GM19025 (cell line): ENCODE results near the gene CSKMT.
"Not testable (repeated sequence)": the region's sequence is repeated elsewhere in the genome, so short reads cannot be mapped to it uniquely, and the experiment has no call there.

Experiments used
- ATAC-seq: cut with Tn5 transposase; IDR thresholded peaks from one replicate; pipeline ENCODE4 v1.9.1; 2021; ENCODE audit warnings: mild to moderate bottlenecking, low read depth, moderate library complexity; ENCODE audit not compliant: unreplicated experiment

CSKMT gene

GRCh38 chr11:62682518-62682917 is 17.4 kb downstream of the CSKMT start:
- ATAC-seq = no peak

- no peak for ATAC-seq
These were observed 22.6 kb downstream of the CSKMT start for GRCh38 chr11:62687508-62688396.

GRCh38 chr11:62688491-62688890 is 23.4 kb downstream of the CSKMT start:
- ATAC-seq = no peak

- ATAC-seq = no peak
These were observed 24.5 kb downstream of the CSKMT start, which contains the start of gene LRRN4CL for GRCh38 chr11:62689421-62690183. Gene LRRN4CL (minus strand): TSS chr11:62689530. CDS start chr11:62688508, 1,022 bp downstream.

GRCh38 chr11:62693624-62694023 is 28.5 kb downstream of the CSKMT start:
- ATAC-seq = not testable (repeated sequence)

GRCh38 chr11:62694455-62695167 is 29.5 kb downstream of the CSKMT start:
- no peak for ATAC-seq

- ATAC-seq = no peak
These were observed 37.1 kb downstream of the CSKMT start for GRCh38 chr11:62702246-62702645.

- not testable (repeated sequence) for ATAC-seq
These were observed 38.8 kb downstream of the CSKMT start for GRCh38 chr11:62703921-62704320.

- no peak for ATAC-seq
These were observed 40.3 kb downstream of the CSKMT start for GRCh38 chr11:62705413-62705812.

- peak; percentile 53 for ATAC-seq
These were observed 41.1 kb downstream of the CSKMT start for GRCh38 chr11:62705880-62706849.

GRCh38 chr11:62706850-62707247 is 41.7 kb downstream of the CSKMT start:
- no peak for ATAC-seq

- no peak for ATAC-seq
These were observed 42.3 kb downstream of the CSKMT start, which contains the start of the genes BSCL2 and GNG3 for GRCh38 chr11:62707277-62707861. Gene BSCL2 (minus strand): TSS chr11:62707424. CDS start chr11:62707195, 229 bp downstream. Gene GNG3 (plus strand): TSS chr11:62707676. CDS start chr11:62708296, 620 bp downstream.

GRCh38 chr11:62708392-62708791 is 43.3 kb downstream of the CSKMT start:
- ATAC-seq = no peak

- ATAC-seq = no peak
These were observed 43.7 kb downstream of the CSKMT start for GRCh38 chr11:62708793-62709192.

GRCh38 chr11:62709247-62710000 is 44.3 kb downstream of the CSKMT start:
- ATAC-seq = peak; percentile 66

GRCh38 chr11:62710001-62710345 is 44.9 kb downstream of the CSKMT start:
- ATAC-seq = no peak

- ATAC-seq = no peak
These were observed 47.2 kb downstream of the CSKMT start for GRCh38 chr11:62712276-62712812.

GRCh38 chr11:62712861-62713260 is 47.7 kb downstream of the CSKMT start:
- ATAC-seq = no peak
